Spleen (tissue), 11 donors: ENCODE measurements around the gene PIGQ. TPM values are rescaled to one million over a fixed set of nuclear protein-coding genes. Genes with fewer than 3 reads are reported as not detected.

ENCODE experiments used
- DNase-seq: peaks from one replicate; pipeline ENCODE4 v3.0.0-alpha.2; 2020
- H3K27ac ChIP-seq, 8 donors: fragments of 200-600 bp; sonication (generic) in 7 of 8; 1 replicate in 4 of 8; 2 replicates in 4 of 8; pipeline versions ENCODE4 v1.5.0 to v1.8.0; 2016 to 2021; ENCODE audit warnings: inconsistent platforms in 4 of 8, mild to moderate bottlenecking in 4 of 8, moderate library complexity in 1 of 8
- H3K27me3 ChIP-seq, 7 donors: fragments of 200-600 bp; sonication (generic) in 6 of 7; replicated peaks in 1 of 7; 1 replicate in 4 of 7; 2 replicates in 3 of 7; pipeline versions ENCODE4 v1.5.0 to v1.8.0; 2016 to 2021; ENCODE audit warnings: inconsistent platforms in 3 of 7, mild to moderate bottlenecking in 1 of 7
- H3K36me3 ChIP-seq, 6 donors: fragments of 200-600 bp; sonication (generic) in 5 of 6; 1 replicate in 4 of 6; 2 replicates in 2 of 6; pipeline versions ENCODE4 v1.5.0 to v1.8.0; 2016 to 2021; ENCODE audit warnings: inconsistent platforms in 2 of 6
- H3K4me1 ChIP-seq, 6 donors: fragments of 200-600 bp; sonication (generic) in 5 of 6; 1 replicate in 3 of 6; 2 replicates in 3 of 6; pipeline versions ENCODE4 v1.5.0 to v1.8.0; 2016 to 2021; ENCODE audit warnings: inconsistent platforms in 3 of 6
- H3K4me3 ChIP-seq, 8 donors: fragments of 200-600 bp; sonication (generic) in 7 of 8; 1 replicate in 4 of 8; 2 replicates in 4 of 8; pipeline versions ENCODE4 v1.5.0 to v1.8.0; 2016 to 2021; ENCODE audit warnings: inconsistent platforms in 4 of 8, mild to moderate bottlenecking in 4 of 8, moderate library complexity in 2 of 8
- H3K9me3 ChIP-seq, 8 donors: fragments of 200-600 bp; sonication (generic) in 7 of 8; 1 replicate in 4 of 8; 2 replicates in 4 of 8; pipeline versions ENCODE4 v1.5.0 to v1.8.0; 2016 to 2021; ENCODE audit warnings: inconsistent platforms in 4 of 8
- POLR2A ChIP-seq, 3 donors: fragments of 450-650 bp; IDR thresholded peaks; one replicate each; pipeline ENCODE4 v1.5.1; 2017; ENCODE audit warnings: antibody characterized with exemption in 3 of 3, mild to moderate bottlenecking in 1 of 3
- POLR2AphosphoS5 ChIP-seq, 3 donors: sonication (generic); formaldehyde crosslinking; IDR thresholded peaks; one replicate each; pipeline ENCODE4 v1.5.1; 2017; ENCODE audit warnings: antibody characterized with exemption in 3 of 3
- WGBS, 5 donors: extraction: QIAGEN DNeasy Blood & Tissue Kit in 3 of 5; methylation state at CpG; one replicate each; pipeline versions ENCODE4 v1.1.5 to v1.1.7; 2013 to 2018; 5-methylcytosine and 5-hydroxymethylcytosine counted together
- intact Hi-C: fragments of 100-400 bp; cut with DNase I; formaldehyde crosslinking; loops from one replicate; pipeline ENCODE4 v1.15.0; 2023; ENCODE audit warnings: low total_unique reads
- microRNA-seq, 3 donors: library from miRNA; unstranded; fragments of <30 nt; microRNA quantifications; one replicate each; pipeline versions ENCODE4 to v1.1.0, GENCODE V29; 2019 to 2020
- polyA plus RNA-seq, 3 donors: library from polyadenylated mRNA; stranded (reverse); fragments of 200-250 nt; gene quantifications; one replicate each; pipeline ENCODE4 v1.2.1, GENCODE V29; 2013
- small RNA-seq, 4 donors: library from RNA; depleted of rRNA; stranded (forward); fragments of <200 nt; gene quantifications; one replicate each; pipeline ENCODE3, GENCODE V24; 2016
- total RNA-seq, 7 donors: library from RNA; depleted of rRNA in 3 of 7; stranded (reverse); fragments of >200 nt in 3 of 7; fragmentation: NEBNext Ultra II Directional in 4 of 7; extraction: Animal tissue kit (Norgen Biotek cat#: 25700) in 4 of 7; gene quantifications; one replicate each; pipeline versions ENCODE4 v1.1.0 to v1.2.1, GENCODE V29; 2016 to 2021
- TF ChIP-seq, protein P1 (sequence below), 11 experiments: fragments of 200-600 bp in 7 of 11; fragments of 450-650 bp in 4 of 11; sonication (generic) in 4 of 11; IDR thresholded peaks in 8 of 11; conservative IDR thresholded peaks in 3 of 11; 1 replicate in 7 of 11; 2 replicates in 4 of 11; pipeline versions ENCODE4 v1.4.0 to v1.8.0; 2016 to 2021; ENCODE audit warnings: antibody characterized with exemption in 11 of 11, inconsistent platforms in 4 of 11, mild to moderate bottlenecking in 1 of 11
- donor health status: healthy with polysubstance abuse.
- donor health status: DM: no; HTN: no; CAD: no; lungs with moderate emphysema.
- donor health status: DM: no; HTN: no; CAD: no.
- donor health status: Bipolar disorder and iron deficiency.
- donor health status: healthy.
- donor health status: DM: no; HTN: no; CAD: no.
- donor health status: DM: yes; HTN: yes; CAD: no.

Gene PIGQ
- total and polyA plus RNA-seq, 10 donors = 20.7 to 70.5 (median 39.8) TPM

DNA sequence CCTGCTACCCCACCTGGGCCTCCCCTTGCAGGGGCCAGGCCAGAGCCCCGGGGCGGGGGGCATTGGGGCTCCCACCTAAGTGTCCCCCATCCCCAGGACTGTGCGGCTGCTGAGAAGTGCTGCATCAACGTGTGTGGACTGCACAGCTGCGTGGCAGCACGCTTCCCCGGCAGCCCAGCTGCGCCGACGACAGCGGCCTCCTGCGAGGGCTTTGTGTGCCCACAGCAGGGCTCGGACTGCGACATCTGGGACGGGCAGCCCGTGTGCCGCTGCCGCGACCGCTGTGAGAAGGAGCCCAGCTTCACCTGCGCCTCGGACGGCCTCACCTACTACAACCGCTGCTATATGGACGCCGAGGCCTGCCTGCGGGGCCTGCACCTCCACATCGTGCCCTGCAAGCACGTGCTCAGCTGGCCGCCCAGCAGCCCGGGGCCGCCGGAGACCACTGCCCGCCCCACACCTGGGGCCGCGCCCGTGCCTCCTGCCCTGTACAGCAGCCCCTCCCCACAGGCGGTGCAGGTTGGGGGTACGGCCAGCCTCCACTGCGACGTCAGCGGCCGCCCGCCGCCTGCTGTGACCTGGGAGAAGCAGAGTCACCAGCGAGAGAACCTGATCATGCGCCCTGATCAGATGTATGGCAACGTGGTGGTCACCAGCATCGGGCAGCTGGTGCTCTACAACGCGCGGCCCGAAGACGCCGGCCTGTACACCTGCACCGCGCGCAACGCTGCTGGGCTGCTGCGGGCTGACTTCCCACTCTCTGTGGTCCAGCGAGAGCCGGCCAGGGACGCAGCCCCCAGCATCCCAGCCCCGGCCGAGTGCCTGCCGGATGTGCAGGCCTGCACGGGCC is 62.9 kb downstream of the PIGQ start:
- WGBS, 5 donors = 92 to 97% (median 95%) methylated on average over 5 to 67 of the region's 67 CpGs
- Histone ChIP-seq H3K4me3 (no peak overlapping the region), H3K9me3 (no peaks in the 10 kb centered on the region), H3K27me3 (peaks cover 0 to 13% (median 0%) of the 10 kb centered on the region in 7 donors), H3K36me3 (peaks cover 0 to 48% (median 29%) of the 10 kb centered on the region in 6 donors), H3K27ac (no peak overlapping the region), H3K4me1 (peaks cover 12 to 64% (median 42%) of the 10 kb centered on the region in 6 donors)
- no peak for TF ChIP-seq POLR2A (IDR thresholded peaks at IDR 0.05)
- TF ChIP-seq POLR2AphosphoS5 (IDR thresholded peaks at IDR 0.05) = peak in 1 of 3 donors; percentile 40
- no peak for DNase-seq
- intact Hi-C loops = no loop called here

DNA sequence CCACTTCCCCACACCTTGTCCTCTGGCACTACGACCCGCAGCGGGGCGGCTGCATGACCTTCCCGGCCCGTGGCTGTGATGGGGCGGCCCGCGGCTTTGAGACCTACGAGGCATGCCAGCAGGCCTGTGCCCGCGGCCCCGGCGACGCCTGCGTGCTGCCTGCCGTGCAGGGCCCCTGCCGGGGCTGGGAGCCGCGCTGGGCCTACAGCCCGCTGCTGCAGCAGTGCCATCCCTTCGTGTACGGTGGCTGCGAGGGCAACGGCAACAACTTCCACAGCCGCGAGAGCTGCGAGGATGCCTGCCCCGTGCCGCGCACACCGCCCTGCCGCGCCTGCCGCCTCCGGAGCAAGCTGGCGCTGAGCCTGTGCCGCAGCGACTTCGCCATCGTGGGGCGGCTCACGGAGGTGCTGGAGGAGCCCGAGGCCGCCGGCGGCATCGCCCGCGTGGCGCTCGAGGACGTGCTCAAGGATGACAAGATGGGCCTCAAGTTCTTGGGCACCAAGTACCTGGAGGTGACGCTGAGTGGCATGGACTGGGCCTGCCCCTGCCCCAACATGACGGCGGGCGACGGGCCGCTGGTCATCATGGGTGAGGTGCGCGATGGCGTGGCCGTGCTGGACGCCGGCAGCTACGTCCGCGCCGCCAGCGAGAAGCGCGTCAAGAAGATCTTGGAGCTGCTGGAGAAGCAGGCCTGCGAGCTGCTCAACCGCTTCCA is 63.7 kb downstream of the PIGQ start:
- H3K27me3 ChIP-seq = peaks cover 0 to 13% (median 0%) of the 10 kb centered on the region in 7 donors
- intact Hi-C loops = no loop called here
- H3K27ac ChIP-seq = no peak overlapping the region
- peaks cover 0 to 40% (median 22%) of the 10 kb centered on the region in 6 donors for H3K36me3 ChIP-seq
- no peak overlapping the region for H3K4me3 ChIP-seq
- peak; percentile 81 for DNase-seq
- no peaks in the 10 kb centered on the region for H3K9me3 ChIP-seq
- H3K4me1 ChIP-seq = peaks cover 17 to 70% (median 48%) of the 10 kb centered on the region in 6 donors
- TF ChIP-seq POLR2AphosphoS5 (IDR thresholded peaks at IDR 0.05) (no peak), POLR2A (IDR thresholded peaks at IDR 0.05) (no peak)
- TF ChIP-seq, protein P1, sequence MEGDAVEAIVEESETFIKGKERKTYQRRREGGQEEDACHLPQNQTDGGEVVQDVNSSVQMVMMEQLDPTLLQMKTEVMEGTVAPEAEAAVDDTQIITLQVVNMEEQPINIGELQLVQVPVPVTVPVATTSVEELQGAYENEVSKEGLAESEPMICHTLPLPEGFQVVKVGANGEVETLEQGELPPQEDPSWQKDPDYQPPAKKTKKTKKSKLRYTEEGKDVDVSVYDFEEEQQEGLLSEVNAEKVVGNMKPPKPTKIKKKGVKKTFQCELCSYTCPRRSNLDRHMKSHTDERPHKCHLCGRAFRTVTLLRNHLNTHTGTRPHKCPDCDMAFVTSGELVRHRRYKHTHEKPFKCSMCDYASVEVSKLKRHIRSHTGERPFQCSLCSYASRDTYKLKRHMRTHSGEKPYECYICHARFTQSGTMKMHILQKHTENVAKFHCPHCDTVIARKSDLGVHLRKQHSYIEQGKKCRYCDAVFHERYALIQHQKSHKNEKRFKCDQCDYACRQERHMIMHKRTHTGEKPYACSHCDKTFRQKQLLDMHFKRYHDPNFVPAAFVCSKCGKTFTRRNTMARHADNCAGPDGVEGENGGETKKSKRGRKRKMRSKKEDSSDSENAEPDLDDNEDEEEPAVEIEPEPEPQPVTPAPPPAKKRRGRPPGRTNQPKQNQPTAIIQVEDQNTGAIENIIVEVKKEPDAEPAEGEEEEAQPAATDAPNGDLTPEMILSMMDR (IDR thresholded peaks at IDR 0.05 in 8 of 11, conservative IDR thresholded peaks at IDR 0.05 in 3 of 11) = no peak
- WGBS, 5 donors = 95 to 98% (median 96%) methylated on average over 36 to 74 of the region's 74 CpGs

Small RNA genes lying within 50 kb of the gene (microRNA-seq; reads per million reads assigned to microRNA genes)
- 3.4 to 8.7 (median 4.6) reads per million in 3 donors for gene MIR3176
- gene MIR5587 = 0 to 1.1 (median 0) reads per million in 3 donors

Small RNA genes lying within 50 kb of the gene (small RNA-seq; reads per million reads assigned to genes)
- gene MIR3176 (0.12 to 1.7 (median 0.54) reads per million in 4 donors), gene MIR5587 (0 reads per million in 4 donors), gene Z98883.1 (0 reads per million in 4 donors)

Other genes with a start within 250 kb of the PIGQ start
- gene AXIN1, start 217.2 kb upstream of the PIGQ start, total RNA-seq = 10 to 100 TPM; 22.6 to 27.3 (median 24.8) TPM
- 10 to 100 TPM; 12.9 to 22.7 (median 13.6) TPM for gene AXIN1, start 217.2 kb upstream of the PIGQ start, polyA plus RNA-seq
- gene MRPL28, start 199.4 kb upstream of the PIGQ start, total RNA-seq = 10 to 100 TPM; 38.0 to 64.1 (median 48.0) TPM
- gene MRPL28, start 199.4 kb upstream of the PIGQ start, polyA plus RNA-seq = 100 to 1,000 TPM in 1 of 3 donors, 10 to 100 TPM in 2; 85.0 to 108 (median 85.7) TPM
- gene PGAP6, start 188.0 kb upstream of the PIGQ start, total RNA-seq = 10 to 100 TPM; 35.7 to 63.2 (median 51.0) TPM
- 10 to 100 TPM; 19.5 to 40.6 (median 32.2) TPM for gene PGAP6, start 188.0 kb upstream of the PIGQ start, polyA plus RNA-seq
- 10 to 100 TPM; 27.3 to 71.4 (median 50.0) TPM for gene NME4, start 172.8 kb upstream of the PIGQ start, total RNA-seq
- 10 to 100 TPM; 43.4 to 75.8 (median 67.7) TPM for gene NME4, start 172.8 kb upstream of the PIGQ start, polyA plus RNA-seq
- gene DECR2, start 168.1 kb upstream of the PIGQ start, total RNA-seq = 10 to 100 TPM in 5 of 7 donors, 1 to 10 TPM in 2; 8.9 to 14.8 (median 11.7) TPM
- gene DECR2, start 168.1 kb upstream of the PIGQ start, polyA plus RNA-seq = 10 to 100 TPM in 2 of 3 donors, 1 to 10 TPM in 1; 9.1 to 19.5 (median 14.1) TPM
- gene RAB11FIP3, start 144.3 kb upstream of the PIGQ start, total RNA-seq = 10 to 100 TPM; 33.8 to 52.7 (median 40.6) TPM
- 10 to 100 TPM; 12.3 to 27.1 (median 14.3) TPM for gene RAB11FIP3, start 144.3 kb upstream of the PIGQ start, polyA plus RNA-seq
- gene CAPN15, start 42.3 kb upstream of the PIGQ start, total RNA-seq = 10 to 100 TPM; 48.1 to 71.7 (median 63.9) TPM
- gene CAPN15, start 42.3 kb upstream of the PIGQ start, polyA plus RNA-seq = 10 to 100 TPM; 25.8 to 65.0 (median 36.4) TPM
- not detected for gene PRR35, start 9.6 kb upstream of the PIGQ start, total RNA-seq
- gene PRR35, start 9.6 kb upstream of the PIGQ start, polyA plus RNA-seq = not detected
- 1 to 10 TPM; 1.5 to 8.8 (median 4.5) TPM for gene NHLRC4, start 3.0 kb upstream of the PIGQ start, total RNA-seq
- 1 to 10 TPM; 2.7 to 4.7 (median 3.6) TPM for gene NHLRC4, start 3.0 kb upstream of the PIGQ start, polyA plus RNA-seq
- 10 to 100 TPM; 12.9 to 21.6 (median 15.3) TPM for gene RAB40C, start 20.1 kb downstream of the PIGQ start, total RNA-seq
- gene RAB40C, start 20.1 kb downstream of the PIGQ start, polyA plus RNA-seq = 10 to 100 TPM in 2 of 3 donors, 1 to 10 TPM in 1; 8.1 to 20.9 (median 11.0) TPM
- 1 to 10 TPM in 3 of 7 donors, under 1 TPM in 4; 0.49 to 1.5 (median 0.95) TPM for gene WFIKKN1, start 61.0 kb downstream of the PIGQ start, total RNA-seq
- gene WFIKKN1, start 61.0 kb downstream of the PIGQ start, polyA plus RNA-seq = 1 to 10 TPM in 1 of 3 donors, under 1 TPM in 2; 0.15 to 1.8 (median 0.30) TPM
- gene METTL26, start 66.3 kb downstream of the PIGQ start, total RNA-seq = 10 to 100 TPM; 39.6 to 78.4 (median 46.0) TPM
- 100 to 1,000 TPM; 114 to 165 (median 133) TPM for gene METTL26, start 66.3 kb downstream of the PIGQ start, polyA plus RNA-seq
- gene MCRIP2, start 71.9 kb downstream of the PIGQ start, total RNA-seq = 10 to 100 TPM; 23.6 to 45.8 (median 36.1) TPM
- gene MCRIP2, start 71.9 kb downstream of the PIGQ start, polyA plus RNA-seq = 100 to 1,000 TPM in 1 of 3 donors, 10 to 100 TPM in 2; 56.5 to 106 (median 80.8) TPM
- gene WDR90, start 79.4 kb downstream of the PIGQ start, total RNA-seq = 10 to 100 TPM in 6 of 7 donors, 1 to 10 TPM in 1; 7.9 to 30.2 (median 16.7) TPM
- 10 to 100 TPM; 10.3 to 25.1 (median 22.1) TPM for gene WDR90, start 79.4 kb downstream of the PIGQ start, polyA plus RNA-seq
- gene RHOT2, start 98.2 kb downstream of the PIGQ start, total RNA-seq = 100 to 1,000 TPM in 5 of 7 donors, 10 to 100 TPM in 2; 71.3 to 152 (median 131) TPM
- gene RHOT2, start 98.2 kb downstream of the PIGQ start, polyA plus RNA-seq = 100 to 1,000 TPM; 139 to 309 (median 245) TPM
- gene RHBDL1, start 105.7 kb downstream of the PIGQ start, total RNA-seq = 1 to 10 TPM in 2 of 7 donors, under 1 TPM in 5; 0.37 to 2.0 (median 0.69) TPM
- under 1 TPM; 0.43 to 0.80 (median 0.61) TPM for gene RHBDL1, start 105.7 kb downstream of the PIGQ start, polyA plus RNA-seq
- gene STUB1, start 110.4 kb downstream of the PIGQ start, total RNA-seq = 100 to 1,000 TPM in 1 of 7 donors, 10 to 100 TPM in 6; 68.9 to 101 (median 79.3) TPM
- gene STUB1, start 110.4 kb downstream of the PIGQ start, polyA plus RNA-seq = 100 to 1,000 TPM; 102 to 160 (median 107) TPM
- 10 to 100 TPM; 29.2 to 58.7 (median 38.7) TPM for gene JMJD8, start 114.4 kb downstream of the PIGQ start, total RNA-seq
- 10 to 100 TPM; 24.9 to 32.1 (median 27.2) TPM for gene JMJD8, start 114.4 kb downstream of the PIGQ start, polyA plus RNA-seq
- 10 to 100 TPM; 12.5 to 17.3 (median 15.5) TPM for gene WDR24, start 120.4 kb downstream of the PIGQ start, total RNA-seq
- 10 to 100 TPM in 1 of 3 donors, 1 to 10 TPM in 2; 6.5 to 11.4 (median 7.7) TPM for gene WDR24, start 120.4 kb downstream of the PIGQ start, polyA plus RNA-seq
- 1 to 10 TPM in 6 of 7 donors, under 1 TPM in 1; 0.98 to 2.6 (median 2.0) TPM for gene FBXL16, start 135.8 kb downstream of the PIGQ start, total RNA-seq
- 1 to 10 TPM in 2 of 3 donors, under 1 TPM in 1; 0.48 to 1.1 (median 1.0) TPM for gene FBXL16, start 135.8 kb downstream of the PIGQ start, polyA plus RNA-seq
- 10 to 100 TPM in 5 of 7 donors, 1 to 10 TPM in 2; 7.2 to 20.2 (median 12.8) TPM for gene METRN, start 145.2 kb downstream of the PIGQ start, total RNA-seq
- 10 to 100 TPM; 15.6 to 31.9 (median 30.4) TPM for gene METRN, start 145.2 kb downstream of the PIGQ start, polyA plus RNA-seq
- gene ANTKMT, start 151.2 kb downstream of the PIGQ start, total RNA-seq = 10 to 100 TPM; 28.6 to 40.9 (median 36.4) TPM
- gene ANTKMT, start 151.2 kb downstream of the PIGQ start, polyA plus RNA-seq = 10 to 100 TPM; 49.9 to 77.2 (median 63.4) TPM
- 10 to 100 TPM in 1 of 7 donors, 1 to 10 TPM in 6; 2.9 to 11.9 (median 6.3) TPM for gene CCDC78, start 156.5 kb downstream of the PIGQ start, total RNA-seq
- 10 to 100 TPM; 12.0 to 23.7 (median 13.9) TPM for gene CCDC78, start 156.5 kb downstream of the PIGQ start, polyA plus RNA-seq
- gene HAGHL, start 157.1 kb downstream of the PIGQ start, total RNA-seq = 10 to 100 TPM in 6 of 7 donors, 1 to 10 TPM in 1; 7.7 to 25.8 (median 17.6) TPM
- gene HAGHL, start 157.1 kb downstream of the PIGQ start, polyA plus RNA-seq = 10 to 100 TPM; 25.7 to 75.8 (median 32.5) TPM
- gene CIAO3, start 171.0 kb downstream of the PIGQ start, total RNA-seq = 10 to 100 TPM; 24.9 to 60.2 (median 39.5) TPM
- 10 to 100 TPM; 34.1 to 80.4 (median 37.7) TPM for gene CIAO3, start 171.0 kb downstream of the PIGQ start, polyA plus RNA-seq
- under 1 TPM in 3 of 7 donors, not detected in 4; 0.32 to 0.70 (median 0.51) TPM for gene MSLN, start 190.8 kb downstream of the PIGQ start, total RNA-seq
- 1 to 10 TPM in 1 of 3 donors, under 1 TPM in 2; 0.22 to 1.1 (median 0.26) TPM for gene MSLN, start 190.8 kb downstream of the PIGQ start, polyA plus RNA-seq
- gene RPUSD1, start 218.4 kb downstream of the PIGQ start, total RNA-seq = 10 to 100 TPM; 18.8 to 28.7 (median 22.0) TPM
- 10 to 100 TPM; 17.9 to 34.2 (median 19.9) TPM for gene RPUSD1, start 218.4 kb downstream of the PIGQ start, polyA plus RNA-seq
- gene CHTF18, start 218.7 kb downstream of the PIGQ start, total RNA-seq = 10 to 100 TPM in 6 of 7 donors, 1 to 10 TPM in 1; 8.9 to 30.2 (median 18.5) TPM
- 10 to 100 TPM; 23.6 to 55.0 (median 32.3) TPM for gene CHTF18, start 218.7 kb downstream of the PIGQ start, polyA plus RNA-seq
- not detected for gene GNG13, start 230.8 kb downstream of the PIGQ start, total RNA-seq
- gene GNG13, start 230.8 kb downstream of the PIGQ start, polyA plus RNA-seq = not detected